ENCODE measurements around the gene AVPI1.

AVPI1 gene

DNA sequence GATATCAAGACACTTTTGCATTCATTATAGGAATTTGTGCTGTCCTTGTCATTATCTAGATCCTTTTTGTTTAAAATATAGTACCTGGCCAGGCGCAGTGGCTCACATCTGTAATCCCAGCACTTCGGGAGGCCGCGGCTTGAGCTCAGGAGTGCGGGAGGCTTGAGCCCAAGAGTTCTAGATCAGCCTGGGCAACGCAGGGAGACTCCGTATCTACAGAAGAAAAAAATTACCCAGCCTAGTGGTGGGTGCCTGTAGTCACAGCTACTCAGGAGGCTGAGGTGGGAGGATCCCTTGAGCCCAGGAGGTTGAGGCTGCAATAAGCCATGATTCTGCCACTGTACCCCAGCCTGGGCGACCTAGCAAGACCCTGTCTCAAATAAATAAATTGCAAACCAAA, 53.1 kb downstream of the AVPI1 start:
- no peak for DNase-seq (ENCODE audit: low read depth)
- H3K4me3 ChIP-seq (ENCODE audit: low read depth, low read length), result no peak overlapping the region
- TF ChIP-seq, protein P1, sequence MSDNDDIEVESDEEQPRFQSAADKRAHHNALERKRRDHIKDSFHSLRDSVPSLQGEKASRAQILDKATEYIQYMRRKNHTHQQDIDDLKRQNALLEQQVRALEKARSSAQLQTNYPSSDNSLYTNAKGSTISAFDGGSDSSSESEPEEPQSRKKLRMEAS (IDR thresholded peaks at IDR 0.05; ENCODE audit: low read depth, low read length), result no peak
- TF ChIP-seq MYC (IDR thresholded peaks at IDR 0.05; ENCODE audit: low read depth, low read length) (no peak), POLR2A (IDR thresholded peaks at IDR 0.05; ENCODE audit: extremely low read depth, insufficient read length) (no peak)
- TF ChIP-seq, protein P2, sequence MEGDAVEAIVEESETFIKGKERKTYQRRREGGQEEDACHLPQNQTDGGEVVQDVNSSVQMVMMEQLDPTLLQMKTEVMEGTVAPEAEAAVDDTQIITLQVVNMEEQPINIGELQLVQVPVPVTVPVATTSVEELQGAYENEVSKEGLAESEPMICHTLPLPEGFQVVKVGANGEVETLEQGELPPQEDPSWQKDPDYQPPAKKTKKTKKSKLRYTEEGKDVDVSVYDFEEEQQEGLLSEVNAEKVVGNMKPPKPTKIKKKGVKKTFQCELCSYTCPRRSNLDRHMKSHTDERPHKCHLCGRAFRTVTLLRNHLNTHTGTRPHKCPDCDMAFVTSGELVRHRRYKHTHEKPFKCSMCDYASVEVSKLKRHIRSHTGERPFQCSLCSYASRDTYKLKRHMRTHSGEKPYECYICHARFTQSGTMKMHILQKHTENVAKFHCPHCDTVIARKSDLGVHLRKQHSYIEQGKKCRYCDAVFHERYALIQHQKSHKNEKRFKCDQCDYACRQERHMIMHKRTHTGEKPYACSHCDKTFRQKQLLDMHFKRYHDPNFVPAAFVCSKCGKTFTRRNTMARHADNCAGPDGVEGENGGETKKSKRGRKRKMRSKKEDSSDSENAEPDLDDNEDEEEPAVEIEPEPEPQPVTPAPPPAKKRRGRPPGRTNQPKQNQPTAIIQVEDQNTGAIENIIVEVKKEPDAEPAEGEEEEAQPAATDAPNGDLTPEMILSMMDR (IDR thresholded peaks at IDR 0.05; ENCODE audit: low read depth, low read length), result no peak

DNA sequence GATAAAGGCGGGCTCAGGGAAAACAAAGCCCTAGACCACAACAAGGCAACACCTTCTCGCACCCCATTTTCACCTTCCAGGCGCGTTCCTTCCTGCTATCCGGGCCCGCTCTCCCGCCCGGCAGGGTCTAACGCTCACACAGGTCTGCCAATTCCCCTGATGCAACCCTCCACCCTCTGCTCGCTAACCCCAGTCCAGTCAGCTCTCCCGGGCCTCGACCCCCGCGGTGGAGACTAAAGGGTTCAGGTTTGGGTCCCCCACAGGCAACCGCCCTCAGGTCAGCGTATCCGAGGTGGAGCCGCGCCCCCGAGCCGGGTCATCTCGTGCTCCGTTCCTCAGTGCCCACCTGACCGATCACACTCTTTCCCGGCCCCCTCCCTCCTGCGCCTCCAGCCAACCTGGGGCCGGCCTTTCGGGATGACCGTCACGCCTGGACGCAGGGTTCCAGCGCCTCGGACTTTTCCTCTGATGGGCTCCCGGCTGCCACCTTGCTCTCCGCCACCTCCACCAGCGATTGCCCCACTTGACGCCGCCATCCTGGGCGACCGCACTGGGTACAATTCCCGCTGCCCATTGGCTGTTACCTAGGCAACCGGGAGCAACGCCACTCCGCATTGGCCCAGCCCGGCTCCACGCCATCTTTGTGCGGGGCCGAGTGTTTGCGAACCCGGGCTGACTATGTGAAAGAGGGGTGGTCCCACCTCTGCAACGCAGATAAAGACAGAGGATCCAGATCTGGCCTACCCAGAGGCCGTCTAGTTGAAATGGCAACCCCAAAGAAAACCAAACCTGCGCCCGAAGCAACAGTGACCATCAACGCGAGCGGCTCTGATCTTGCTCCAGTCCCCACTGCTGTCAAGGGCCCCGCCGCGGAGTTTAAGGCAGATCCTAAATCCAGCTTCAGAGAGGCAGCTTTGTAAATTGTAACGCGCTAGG, 53.8 kb downstream of the AVPI1 start, which contains the start of gene MORN4:
MORN4 (minus strand) TSS at position 552 of the 936 bp plus-strand sequence. CDS start 13,847 bp downstream, outside the sequence.
- H3K4me3 ChIP-seq (ENCODE audit: low read depth, low read length), result no peak within 1 kb of the TSS
- no peak for DNase-seq (ENCODE audit: low read depth)
- TF ChIP-seq, protein P1 (IDR thresholded peaks at IDR 0.05; ENCODE audit: low read depth, low read length), result no peak
- TF ChIP-seq, protein P2 (IDR thresholded peaks at IDR 0.05; ENCODE audit: low read depth, low read length), result no peak
- TF ChIP-seq MYC (IDR thresholded peaks at IDR 0.05; ENCODE audit: low read depth, low read length), result no peak
- no peak for TF ChIP-seq POLR2A (IDR thresholded peaks at IDR 0.05; ENCODE audit: extremely low read depth, insufficient read length)

DNA sequence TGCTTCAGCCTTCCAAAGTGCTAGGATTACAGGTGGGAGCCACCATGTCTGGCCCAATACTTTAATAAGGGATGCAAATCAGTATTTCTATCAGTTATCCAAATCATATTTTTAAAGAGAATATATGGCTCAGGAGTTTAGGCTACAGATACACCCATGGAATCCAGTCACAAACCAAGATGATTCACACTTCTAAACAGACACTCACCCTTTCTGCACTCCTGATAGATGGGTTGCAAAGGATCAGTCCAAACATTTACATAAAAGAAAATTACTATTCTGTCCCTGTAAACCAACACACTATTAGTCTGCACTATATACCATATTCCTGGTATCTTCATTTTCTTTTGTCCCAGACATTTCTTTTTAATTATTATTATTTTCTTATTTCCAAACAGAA, 55.9 kb downstream of the AVPI1 start:
- no peak for DNase-seq (ENCODE audit: low read depth)
- H3K4me3 ChIP-seq (ENCODE audit: low read depth, low read length), result no peak overlapping the region
- TF ChIP-seq, protein P2 (IDR thresholded peaks at IDR 0.05; ENCODE audit: low read depth, low read length), result no peak
- TF ChIP-seq, protein P1 (IDR thresholded peaks at IDR 0.05; ENCODE audit: low read depth, low read length), result no peak

DNA sequence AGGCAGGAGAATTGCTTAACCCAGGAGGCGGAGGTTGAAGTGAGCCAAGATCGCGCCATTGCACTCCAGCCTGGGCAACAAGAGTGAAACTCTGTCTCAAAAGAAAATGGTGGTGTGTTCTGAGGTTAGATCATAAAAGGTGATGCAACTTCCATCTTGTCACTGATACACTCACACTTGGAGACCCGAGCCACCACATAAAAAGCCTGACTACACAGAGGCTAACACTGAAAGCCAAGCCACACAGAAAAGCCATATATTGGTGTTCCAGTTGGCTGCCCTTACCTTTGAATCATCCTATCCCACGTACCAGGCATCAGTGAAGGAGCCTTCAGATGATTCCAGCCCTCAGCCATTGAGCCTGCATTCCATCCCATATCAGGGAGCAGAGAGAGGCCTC, 57.8 kb downstream of the AVPI1 start:
- TF ChIP-seq, protein P1 (IDR thresholded peaks at IDR 0.05; ENCODE audit: low read depth, low read length), result no peak
- TF ChIP-seq MYC (IDR thresholded peaks at IDR 0.05; ENCODE audit: low read depth, low read length), result no peak
- TF ChIP-seq POLR2A (IDR thresholded peaks at IDR 0.05; ENCODE audit: extremely low read depth, insufficient read length), result no peak
- TF ChIP-seq, protein P2 (IDR thresholded peaks at IDR 0.05; ENCODE audit: low read depth, low read length), result no peak
- DNase-seq (ENCODE audit: low read depth), result peak; percentile 55
- no peak overlapping the region for H3K4me3 ChIP-seq (ENCODE audit: low read depth, low read length)

DNA sequence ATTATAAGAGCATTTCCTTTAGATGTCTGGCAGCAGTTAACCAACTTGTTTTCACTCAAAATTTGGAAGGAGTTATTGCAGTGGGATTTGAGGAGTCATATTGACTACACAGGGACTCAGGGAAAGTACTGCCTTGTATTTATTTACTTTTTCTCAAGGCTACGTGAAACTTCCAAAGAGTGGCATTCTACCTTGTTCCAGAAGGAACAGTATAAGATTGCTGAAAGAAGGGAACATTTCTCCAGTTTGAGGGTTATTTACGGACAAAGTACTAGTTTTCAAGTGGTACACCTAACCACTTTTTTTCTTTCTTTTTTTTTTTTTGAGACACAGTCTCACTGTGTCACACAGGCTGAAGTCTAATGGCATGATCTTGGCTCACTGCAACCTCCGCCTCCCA, 58.8 kb downstream of the AVPI1 start:
- DNase-seq (ENCODE audit: low read depth), result no peak
- TF ChIP-seq POLR2A (IDR thresholded peaks at IDR 0.05; ENCODE audit: extremely low read depth, insufficient read length), result no peak
- TF ChIP-seq, protein P2 (IDR thresholded peaks at IDR 0.05; ENCODE audit: low read depth, low read length), result no peak
- no peak for TF ChIP-seq MYC (IDR thresholded peaks at IDR 0.05; ENCODE audit: low read depth, low read length)
- H3K4me3 ChIP-seq (ENCODE audit: low read depth, low read length), result no peak overlapping the region
